Gastroesophageal sphincter (tissue), 4 donors: Measurements from ENCODE around the gene GJC3. TPM values are rescaled to one million over a fixed set of nuclear protein-coding genes. Genes with fewer than 3 reads are reported as not detected.
"Not testable (repeated sequence)": the region's sequence is repeated elsewhere in the genome, so short reads cannot be mapped to it uniquely, and the experiment has no call there.

Experiments used
- ATAC-seq: fragments of 150-250 bp; one replicate; pipeline ENCODE4 v1.9.1; 2016; ENCODE audit warnings: mild to moderate bottlenecking, moderate library complexity
- H3K27ac ChIP-seq, 4 donors: fragments of 200-600 bp; sonication (generic) in 3 of 4; 1 replicate in 3 of 4; 2 replicates in 1 of 4; pipeline ENCODE4 v1.5.1; 2016 to 2019
- H3K27me3 ChIP-seq: fragments of 200-600 bp; sonication (generic); one replicate; pipeline ENCODE4 v1.5.1; 2019
- H3K36me3 ChIP-seq, 2 donors: fragments of 200-600 bp; sonication (generic); one replicate each; pipeline ENCODE4 v1.5.1; 2019; ENCODE audit warnings: control low read depth in 1 of 2
- H3K4me1 ChIP-seq, 3 donors: fragments of 200-600 bp; sonication (generic); 1 replicate in 2 of 3; 2 replicates in 1 of 3; pipeline ENCODE4 v1.5.1; 2016 to 2019; ENCODE audit warnings: control low read depth in 2 of 3
- H3K4me3 ChIP-seq, 2 donors: fragments of 200-600 bp; sonication (generic); one replicate each; pipeline ENCODE4 v1.5.1; 2019; ENCODE audit warnings: mild to moderate bottlenecking in 1 of 2, moderate library complexity in 1 of 2
- H3K9me3 ChIP-seq, 3 donors: fragments of 200-600 bp; sonication (generic); one replicate each; pipeline ENCODE4 v1.5.1; 2017 to 2019; ENCODE audit warnings: control low read depth in 2 of 3
- CTCF ChIP-seq, 4 experiments: fragments of 200-600 bp in 2 of 4; fragments of 450-650 bp in 2 of 4; sonication (generic) in 1 of 4; IDR thresholded peaks; one replicate each; pipeline ENCODE4 v1.5.1; 2017 to 2019; ENCODE audit warnings: antibody characterized with exemption in 4 of 4, mild to moderate bottlenecking in 2 of 4, moderate library complexity in 2 of 4
- EP300 ChIP-seq: sonication (generic); formaldehyde crosslinking; IDR thresholded peaks from one replicate; pipeline ENCODE4 v1.6.1; 2017; ENCODE audit warnings: antibody characterized with exemption, mild to moderate bottlenecking
- POLR2A ChIP-seq, 2 donors: fragments of 450-650 bp; IDR thresholded peaks; one replicate each; pipeline ENCODE4 v1.6.1; 2017; ENCODE audit warnings: antibody characterized with exemption in 2 of 2, mild to moderate bottlenecking in 2 of 2, moderate library complexity in 1 of 2
- POLR2AphosphoS5 ChIP-seq: sonication (generic); formaldehyde crosslinking; IDR thresholded peaks from one replicate; pipeline ENCODE4 v1.6.1; 2017; ENCODE audit warnings: antibody characterized with exemption
- WGBS, 2 donors: methylation state at CpG; one replicate each; pipeline ENCODE4 v1.1.5; 2018; ENCODE audit warnings: low coverage in 1 of 2; 5-methylcytosine and 5-hydroxymethylcytosine counted together
- total RNA-seq, 4 donors: library from RNA; depleted of rRNA; stranded (reverse); fragments of >200 nt; gene quantifications; one replicate each; pipeline ENCODE4 v1.1.0, GENCODE V29; 2016

GJC3 gene
- total RNA-seq, 4 donors from 2014 or later: 0.62 TPM; not detected in 3

- Histone ChIP-seq H3K4me3 (no peak overlapping the region), H3K27me3 (no peaks in the 10 kb centered on the region), H3K9me3 (no peaks in the 10 kb centered on the region), H3K27ac (no peak overlapping the region), H3K4me1 (no peaks in the 10 kb centered on the region), H3K36me3 (peaks cover 0 to 58% of the 10 kb centered on the region in 2 donors)
- no peak for TF ChIP-seq POLR2A (IDR thresholded peaks at IDR 0.05)
- no peak for TF ChIP-seq POLR2AphosphoS5
- no peak for TF ChIP-seq EP300
- TF ChIP-seq CTCF (IDR thresholded peaks at IDR 0.05): no peak
- ATAC-seq: no peak
- WGBS, 2 donors: 91% methylated on average over 4 to 5 of the region's 6 CpGs
Observed at GRCh38 chr7:99897322-99898022, 31.9 kb downstream of the GJC3 start.

DNA sequence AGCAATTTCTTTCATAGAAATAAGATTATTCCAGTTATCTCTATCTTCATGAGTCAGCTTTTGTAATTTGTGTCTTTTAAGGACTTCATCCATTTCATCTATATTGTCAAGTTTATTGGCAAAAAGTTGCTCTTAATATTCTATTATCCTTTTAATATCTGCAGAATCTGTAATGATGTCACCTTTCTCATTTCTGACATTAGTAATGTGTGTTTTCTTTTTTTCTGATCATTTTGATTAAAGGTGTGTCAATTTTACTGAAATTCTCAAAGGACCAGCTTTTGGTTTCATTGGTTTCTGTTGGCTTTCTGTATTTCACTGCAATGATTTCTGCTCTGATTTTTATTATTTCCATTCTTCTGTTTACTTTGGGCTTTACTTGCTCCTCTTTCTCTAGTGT, 34.7 kb downstream of the GJC3 start:
- Histone ChIP-seq H3K36me3 (peaks cover 0 to 58% of the 10 kb centered on the region in 2 donors), H3K27ac (no peak overlapping the region), H3K27me3 (no peaks in the 10 kb centered on the region), H3K4me3 (no peak overlapping the region), H3K9me3 (no peaks in the 10 kb centered on the region), H3K4me1 (no peaks in the 10 kb centered on the region)
- ATAC-seq: no peak
- TF ChIP-seq POLR2A (IDR thresholded peaks at IDR 0.05): no peak
- no peak for TF ChIP-seq POLR2AphosphoS5
- TF ChIP-seq CTCF (IDR thresholded peaks at IDR 0.05): no peak
- no peak for TF ChIP-seq EP300

- WGBS, 2 donors: 70% methylated on average over 5 of the region's 5 CpGs
- ATAC-seq: no peak
- Histone ChIP-seq H3K27ac (no peak overlapping the region), H3K4me3 (no peak overlapping the region), H3K4me1 (no peaks in the 10 kb centered on the region), H3K27me3 (no peaks in the 10 kb centered on the region), H3K9me3 (no peaks in the 10 kb centered on the region), H3K36me3 (peaks cover 0 to 50% of the 10 kb centered on the region in 2 donors)
- TF ChIP-seq CTCF (IDR thresholded peaks at IDR 0.05): no peak
Observed at GRCh38 chr7:99893280-99893679, 36.1 kb downstream of the GJC3 start.

- not testable (repeated sequence) for H3K9me3 ChIP-seq, ATAC-seq, H3K27ac ChIP-seq, H3K27me3 ChIP-seq, H3K4me3 ChIP-seq, H3K4me1 ChIP-seq
- peaks cover 0 to 45% of the 10 kb centered on the region in 2 donors for H3K36me3 ChIP-seq
- WGBS, 2 donors: 91 to 92% methylated on average over 2 of the region's 2 CpGs
Observed at GRCh38 chr7:99890348-99890747, 39.1 kb downstream of the GJC3 start.

DNA sequence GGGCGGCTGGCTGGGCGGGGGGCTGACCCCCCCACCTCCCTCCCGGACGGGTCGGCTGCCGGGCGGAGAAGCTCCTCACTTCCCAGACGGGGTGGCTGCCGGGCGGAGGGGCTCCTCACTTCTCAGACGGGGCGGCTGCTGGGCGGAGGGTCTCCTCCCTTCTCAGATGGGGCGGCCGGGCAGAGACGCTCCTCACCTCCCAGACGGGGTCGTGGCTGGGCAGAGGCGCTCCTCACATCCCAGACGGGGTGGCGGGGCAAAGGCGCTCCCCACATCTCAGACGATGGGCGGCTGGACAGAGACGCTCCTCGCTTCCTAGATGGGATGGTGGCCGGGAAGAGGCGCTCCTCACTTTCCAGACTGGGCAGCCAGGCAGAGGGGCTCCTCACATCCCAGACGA, 41.1 kb downstream of the GJC3 start:
- not testable (repeated sequence) for H3K4me3 ChIP-seq, H3K27me3 ChIP-seq, H3K27ac ChIP-seq, H3K4me1 ChIP-seq, H3K9me3 ChIP-seq, ATAC-seq
- no CpG with 5 or more reads among the region's 29 CpGs for WGBS, 2 donors
- peaks cover 0 to 43% of the 10 kb centered on the region in 2 donors for H3K36me3 ChIP-seq

GRCh38 chr7:99881370-99881769, 48.0 kb downstream of the GJC3 start:
- Histone ChIP-seq H3K27me3 (no peaks in the 10 kb centered on the region), H3K4me1 (no peaks in the 10 kb centered on the region), H3K36me3 (no peaks in the 10 kb centered on the region), H3K4me3 (no peak overlapping the region), H3K9me3 (no peaks in the 10 kb centered on the region), H3K27ac (no peak overlapping the region)
- no peak for ATAC-seq
- 63 to 81% methylated on average over 4 of the region's 4 CpGs for WGBS, 2 donors
- TF ChIP-seq CTCF (IDR thresholded peaks at IDR 0.05) (no peak), EP300 (no peak), POLR2A (IDR thresholded peaks at IDR 0.05) (no peak), POLR2AphosphoS5 (no peak)
